HTERT RPE-1 (cell line): Measurements from ENCODE around the gene HAUS7.

ENCODE experiments used
- in situ Hi-C: fragments of 300-500 bp; cut with MboI; formaldehyde crosslinking; loops from 4 replicates; pipeline ENCODE4 v1.14.3; 2020; ENCODE audit warnings: low sequenced_read_pairs

The HAUS7 gene

GRCh38 chrX:153470411-153471363 lies at the start of gene HAUS7:
Gene HAUS7, minus strand, starts transcription at chrX:153470576. Its CDS starts 19 bp downstream, at chrX:153470557.
- in situ Hi-C loops, result no loop called here

GRCh38 chrX:153519569-153520286 lies 49.4 kb upstream of the HAUS7 start:
- in situ Hi-C loops, result no loop called here

- in situ Hi-C loops, result no loop called here
Observed at GRCh38 chrX:153517946-153518834, 47.8 kb upstream of the HAUS7 start.

GRCh38 chrX:153517423-153517822 lies 47.0 kb upstream of the HAUS7 start, which contains the start of gene ATP2B3:
Gene ATP2B3, plus strand, starts transcription at chrX:153517642. Its CDS starts 18,606 bp downstream, at chrX:153536248.
- in situ Hi-C loops, result no loop called here

- in situ Hi-C loops, result no loop called here
Observed at GRCh38 chrX:153516073-153516472, 45.7 kb upstream of the HAUS7 start.

GRCh38 chrX:153515435-153515834 lies 45.1 kb upstream of the HAUS7 start:
- in situ Hi-C loops, result no loop called here

- in situ Hi-C loops, result no loop called here
Observed at GRCh38 chrX:153514259-153514658, 43.9 kb upstream of the HAUS7 start.

GRCh38 chrX:153513265-153513664 lies 42.9 kb upstream of the HAUS7 start:
- in situ Hi-C loops, result no loop called here

GRCh38 chrX:153512501-153512893 lies 42.1 kb upstream of the HAUS7 start:
- in situ Hi-C loops, result no loop called here

GRCh38 chrX:153511784-153512500 lies 41.6 kb upstream of the HAUS7 start:
- in situ Hi-C loops, result no loop called here

GRCh38 chrX:153510383-153510782 lies 40.0 kb upstream of the HAUS7 start:
- in situ Hi-C loops, result no loop called here

GRCh38 chrX:153509592-153509991 lies 39.2 kb upstream of the HAUS7 start:
- in situ Hi-C loops, result no loop called here

- in situ Hi-C loops, result no loop called here
Observed at GRCh38 chrX:153507484-153508178, 37.3 kb upstream of the HAUS7 start.

- in situ Hi-C loops, result no loop called here
Observed at GRCh38 chrX:153505361-153505760, 35.0 kb upstream of the HAUS7 start.

GRCh38 chrX:153504445-153505016 lies 34.2 kb upstream of the HAUS7 start:
- in situ Hi-C loops, result no loop called here

GRCh38 chrX:153502796-153503195 lies 32.4 kb upstream of the HAUS7 start:
- in situ Hi-C loops, result no loop called here

GRCh38 chrX:153502131-153502530 lies 31.8 kb upstream of the HAUS7 start:
- in situ Hi-C loops, result no loop called here

GRCh38 chrX:153501530-153501929 lies 31.2 kb upstream of the HAUS7 start:
- in situ Hi-C loops, result no loop called here

- in situ Hi-C loops, result no loop called here
Observed at GRCh38 chrX:153500676-153501280, 30.4 kb upstream of the HAUS7 start.
